ENCODE measurements around the gene CSRP2.

Gene CSRP2

DNA sequence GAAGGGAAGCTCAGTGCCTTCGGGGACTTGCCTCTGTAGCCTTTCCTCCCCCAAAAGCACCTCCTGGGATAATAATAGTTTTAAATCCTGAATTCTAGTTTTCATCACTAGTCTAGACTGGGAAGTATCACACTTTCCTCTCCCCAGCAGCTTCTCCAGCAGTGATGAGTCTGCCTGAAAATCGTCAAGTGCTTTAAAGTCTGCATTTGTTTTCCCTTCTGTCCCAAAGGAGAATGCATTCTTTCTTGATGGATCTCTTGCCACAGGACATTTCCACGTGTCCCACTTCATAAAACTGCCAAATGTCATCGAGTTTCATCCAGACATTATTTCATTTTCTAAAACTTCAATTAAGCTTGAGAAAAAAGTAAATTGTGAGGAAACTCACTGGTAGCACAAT lies 15.0 kb downstream of the CSRP2 start:
- Histone ChIP-seq H3K36me3 (ENCODE audit: control insufficient read depth in 2 of 2, insufficient read depth in 2 of 2, low read length in 2 of 2) (no peaks in the 10 kb centered on the region), H3K27me3 (ENCODE audit: control insufficient read depth in 2 of 2, insufficient read depth in 2 of 2, low read length in 2 of 2) (peaks cover 0 to 3% of the 10 kb centered on the region in 2 donors), H3K4me1 (ENCODE audit: control insufficient read depth in 2 of 2, insufficient read depth in 2 of 2, low read length in 2 of 2) (peaks cover 0 to 2% of the 10 kb centered on the region in 2 donors), H3K4me3 (ENCODE audit: low read length in 2 of 2) (no peak overlapping the region), H3K9ac (ENCODE audit: low read depth in 1 of 2, low read length in 2 of 2) (no peak overlapping the region), H3K27ac (ENCODE audit: low read depth in 2 of 2, low read length in 2 of 2) (peak overlapping the region in 1 of 2 donors; percentile 5), H3K9me3 (ENCODE audit: control insufficient read depth in 2 of 2, low read length in 2 of 2) (no peaks in the 10 kb centered on the region)

DNA sequence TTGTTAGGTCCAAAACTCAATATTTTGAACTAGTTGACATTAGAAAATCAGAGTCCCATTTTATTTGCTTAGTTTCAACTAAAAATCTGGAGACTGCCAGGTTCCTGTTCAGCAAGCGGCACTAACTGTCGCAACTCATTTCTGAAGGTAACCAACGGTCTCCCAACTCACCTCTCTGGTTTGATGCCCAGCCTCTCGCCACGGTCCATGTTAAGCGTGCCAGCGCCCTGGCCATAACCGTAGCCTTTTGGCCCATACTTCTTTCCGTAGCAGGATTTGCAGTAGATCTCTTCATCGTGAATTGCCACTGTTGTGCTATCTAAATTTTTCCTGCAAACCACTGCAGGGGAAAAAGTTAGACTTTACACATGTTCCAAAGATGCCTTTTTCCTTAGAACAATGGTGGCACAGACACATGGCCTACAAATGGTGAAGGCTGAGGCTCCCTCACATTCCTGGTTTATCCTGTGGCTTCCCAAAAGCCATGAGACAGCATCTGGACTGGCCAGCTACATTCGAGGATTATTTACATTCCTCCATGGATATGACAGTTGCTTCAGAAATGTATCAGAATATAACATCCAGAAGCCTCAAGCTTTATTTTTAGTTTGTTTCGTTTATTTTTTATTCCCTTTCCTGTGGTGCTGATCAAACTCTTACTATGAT lies 15.7 kb downstream of the CSRP2 start:
- Histone ChIP-seq H3K27me3 (ENCODE audit: control insufficient read depth in 2 of 2, insufficient read depth in 2 of 2, low read length in 2 of 2) (peaks cover 0 to 3% of the 10 kb centered on the region in 2 donors), H3K9me3 (ENCODE audit: control insufficient read depth in 2 of 2, low read length in 2 of 2) (no peaks in the 10 kb centered on the region), H3K36me3 (ENCODE audit: control insufficient read depth in 2 of 2, insufficient read depth in 2 of 2, low read length in 2 of 2) (no peaks in the 10 kb centered on the region), H3K4me1 (ENCODE audit: control insufficient read depth in 2 of 2, insufficient read depth in 2 of 2, low read length in 2 of 2) (peaks cover 0 to 2% of the 10 kb centered on the region in 2 donors), H3K27ac (ENCODE audit: low read depth in 2 of 2, low read length in 2 of 2) (no peak overlapping the region), H3K9ac (ENCODE audit: low read depth in 1 of 2, low read length in 2 of 2) (no peak overlapping the region), H3K4me3 (ENCODE audit: low read length in 2 of 2) (no peak overlapping the region)

DNA sequence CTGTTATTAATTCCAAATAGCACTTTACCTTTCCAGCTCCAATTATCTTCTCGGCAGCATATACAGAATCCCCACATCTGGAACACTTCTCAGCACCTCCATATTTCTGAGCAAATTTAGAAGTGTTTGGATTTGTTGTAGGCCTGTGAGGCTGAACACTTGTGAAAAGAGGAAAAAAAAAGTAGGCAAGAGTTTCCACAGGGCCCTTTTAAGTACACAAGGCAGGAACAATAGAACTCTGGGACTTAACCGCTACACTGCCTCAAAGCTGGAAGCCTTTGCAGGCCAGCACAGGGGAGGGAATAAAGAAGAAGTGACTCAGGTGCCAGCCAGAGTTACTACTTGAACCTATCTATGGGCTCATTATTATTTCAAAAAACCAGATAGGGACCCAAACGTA lies 18.6 kb downstream of the CSRP2 start:
- Histone ChIP-seq H3K9ac (ENCODE audit: low read depth in 1 of 2, low read length in 2 of 2) (no peak overlapping the region), H3K9me3 (ENCODE audit: control insufficient read depth in 2 of 2, low read length in 2 of 2) (peaks cover 0 to 5% of the 10 kb centered on the region in 2 donors), H3K4me1 (ENCODE audit: control insufficient read depth in 2 of 2, insufficient read depth in 2 of 2, low read length in 2 of 2) (no peaks in the 10 kb centered on the region), H3K27me3 (ENCODE audit: control insufficient read depth in 2 of 2, insufficient read depth in 2 of 2, low read length in 2 of 2) (no peaks in the 10 kb centered on the region), H3K36me3 (ENCODE audit: control insufficient read depth in 2 of 2, insufficient read depth in 2 of 2, low read length in 2 of 2) (peaks cover 0 to 6% of the 10 kb centered on the region in 2 donors), H3K4me3 (ENCODE audit: low read length in 2 of 2) (no peak overlapping the region), H3K27ac (ENCODE audit: low read depth in 2 of 2, low read length in 2 of 2) (no peak overlapping the region)

DNA sequence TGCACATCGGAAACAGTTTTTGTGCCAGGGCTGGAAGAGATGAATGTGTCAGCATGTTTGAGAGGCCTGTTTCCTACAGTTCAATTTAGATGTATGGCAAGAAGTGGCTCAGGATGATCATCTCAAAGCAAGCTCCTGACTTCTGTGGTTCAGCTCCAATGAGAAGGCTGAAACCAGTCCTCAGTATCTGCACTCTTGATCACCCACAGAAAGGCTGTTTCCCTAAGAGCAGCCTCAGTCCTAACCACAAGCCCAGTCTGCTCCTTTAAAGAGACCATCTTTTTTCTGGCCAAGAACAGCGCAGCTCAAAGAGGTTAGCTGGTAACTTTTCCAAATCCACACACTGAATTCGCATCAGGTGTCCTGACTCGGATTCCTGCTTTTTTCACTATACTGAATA lies 19.2 kb downstream of the CSRP2 start:
- H3K4me1 ChIP-seq (ENCODE audit: control insufficient read depth in 2 of 2, insufficient read depth in 2 of 2, low read length in 2 of 2), result no peaks in the 10 kb centered on the region
- no peak overlapping the region for H3K9ac ChIP-seq (ENCODE audit: low read depth in 1 of 2, low read length in 2 of 2)
- no peak overlapping the region for H3K27ac ChIP-seq (ENCODE audit: low read depth in 2 of 2, low read length in 2 of 2)
- H3K9me3 ChIP-seq (ENCODE audit: control insufficient read depth in 2 of 2, low read length in 2 of 2), result peaks cover 0 to 5% of the 10 kb centered on the region in 2 donors
- no peak overlapping the region for H3K4me3 ChIP-seq (ENCODE audit: low read length in 2 of 2)
- H3K36me3 ChIP-seq (ENCODE audit: control insufficient read depth in 2 of 2, insufficient read depth in 2 of 2, low read length in 2 of 2), result peaks cover 0 to 6% of the 10 kb centered on the region in 2 donors
- no peaks in the 10 kb centered on the region for H3K27me3 ChIP-seq (ENCODE audit: control insufficient read depth in 2 of 2, insufficient read depth in 2 of 2, low read length in 2 of 2)

DNA sequence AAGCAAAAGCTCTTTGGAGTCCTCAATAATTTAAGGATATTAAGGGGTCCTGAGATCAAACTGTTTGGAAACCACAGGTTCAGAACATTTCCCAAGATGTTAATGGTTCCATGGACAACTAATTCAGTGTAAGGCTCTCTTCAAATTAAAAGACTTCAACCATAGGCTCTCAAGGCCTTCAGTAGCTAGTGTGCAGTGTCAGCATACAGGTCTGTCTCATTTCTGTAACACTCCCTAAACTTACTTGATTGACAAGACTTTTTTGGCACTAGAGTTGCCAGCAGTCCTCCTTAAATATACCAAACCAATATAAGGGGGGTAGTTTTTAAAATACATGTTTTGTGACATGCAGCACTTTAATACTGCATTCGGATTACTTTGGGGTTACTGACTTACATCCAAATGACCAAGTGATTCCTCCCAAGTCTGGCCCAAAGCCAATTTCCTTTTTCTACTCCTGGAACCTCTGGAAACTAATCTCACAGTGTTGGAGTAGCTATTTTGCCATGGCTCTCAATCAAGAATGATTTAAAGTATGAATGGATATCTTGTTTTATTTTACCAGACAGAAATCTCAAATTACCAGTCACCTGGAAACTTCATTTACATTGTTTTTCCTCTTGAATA lies 22.7 kb downstream of the CSRP2 start:
- no peaks in the 10 kb centered on the region for H3K27me3 ChIP-seq (ENCODE audit: control insufficient read depth in 2 of 2, insufficient read depth in 2 of 2, low read length in 2 of 2)

DNA sequence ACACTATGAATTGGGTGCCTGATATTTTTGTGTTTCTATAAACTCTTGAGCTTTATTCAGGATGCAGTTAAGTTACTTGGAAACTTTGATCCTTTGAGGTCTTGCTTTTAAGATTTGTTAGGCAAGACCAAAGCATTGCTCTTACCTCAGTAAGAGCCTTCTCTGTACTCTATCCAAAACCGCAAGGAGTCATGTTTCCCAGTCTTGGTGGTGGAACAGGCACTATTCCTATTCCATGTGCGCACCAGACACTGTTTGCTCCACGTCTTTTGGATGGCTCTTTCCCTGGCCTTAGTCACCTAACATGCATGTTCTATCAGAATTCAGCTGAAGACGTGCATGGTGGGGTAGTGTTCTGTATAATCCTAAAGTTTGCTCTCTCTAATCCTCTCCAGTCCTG lies 23.5 kb downstream of the CSRP2 start:
- peaks cover 5 to 12% of the 10 kb centered on the region in 2 donors for H3K36me3 ChIP-seq (ENCODE audit: control insufficient read depth in 2 of 2, insufficient read depth in 2 of 2, low read length in 2 of 2)
- no peak overlapping the region for H3K27ac ChIP-seq (ENCODE audit: low read depth in 2 of 2, low read length in 2 of 2)
- peaks cover 0 to 5% of the 10 kb centered on the region in 2 donors for H3K9me3 ChIP-seq (ENCODE audit: control insufficient read depth in 2 of 2, low read length in 2 of 2)
- H3K27me3 ChIP-seq (ENCODE audit: control insufficient read depth in 2 of 2, insufficient read depth in 2 of 2, low read length in 2 of 2), result no peaks in the 10 kb centered on the region
- no peaks in the 10 kb centered on the region for H3K4me1 ChIP-seq (ENCODE audit: control insufficient read depth in 2 of 2, insufficient read depth in 2 of 2, low read length in 2 of 2)
- H3K4me3 ChIP-seq (ENCODE audit: low read length in 2 of 2), result no peak overlapping the region
- H3K9ac ChIP-seq (ENCODE audit: low read depth in 1 of 2, low read length in 2 of 2), result no peak overlapping the region

More for the DNA sequence above, 22.7 kb downstream of the CSRP2 start:
- Histone ChIP-seq H3K4me1 (ENCODE audit: control insufficient read depth in 2 of 2, insufficient read depth in 2 of 2, low read length in 2 of 2) (no peaks in the 10 kb centered on the region), H3K9ac (ENCODE audit: low read depth in 1 of 2, low read length in 2 of 2) (no peak overlapping the region), H3K36me3 (ENCODE audit: control insufficient read depth in 2 of 2, insufficient read depth in 2 of 2, low read length in 2 of 2) (peaks cover under 1 to 9% of the 10 kb centered on the region in 2 donors), H3K4me3 (ENCODE audit: low read length in 2 of 2) (no peak overlapping the region), H3K27ac (ENCODE audit: low read depth in 2 of 2, low read length in 2 of 2) (no peak overlapping the region), H3K9me3 (ENCODE audit: control insufficient read depth in 2 of 2, low read length in 2 of 2) (peaks cover 0 to 5% of the 10 kb centered on the region in 2 donors)

DNA sequence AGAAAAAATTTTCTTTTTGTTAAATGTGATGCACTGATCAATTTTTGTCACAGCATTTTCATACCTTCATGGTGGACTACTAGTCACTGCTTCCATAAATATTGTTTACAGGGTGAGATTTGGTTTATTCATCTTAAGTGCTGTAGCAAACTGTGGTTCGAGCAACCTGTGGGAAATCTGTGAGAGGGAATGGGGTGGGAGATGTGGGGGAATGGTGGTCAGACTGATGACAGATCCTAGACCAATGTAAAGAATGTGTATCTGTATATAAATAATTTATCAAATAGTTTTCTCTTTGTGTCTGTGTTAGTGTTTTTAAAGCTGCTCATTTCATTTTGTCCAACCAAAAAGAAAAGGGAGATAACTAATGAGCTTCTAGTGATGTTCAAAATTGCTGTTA lies 26.7 kb downstream of the CSRP2 start:
- H3K4me3 ChIP-seq (ENCODE audit: low read length in 2 of 2), result no peak overlapping the region
- H3K4me1 ChIP-seq (ENCODE audit: control insufficient read depth in 2 of 2, insufficient read depth in 2 of 2, low read length in 2 of 2), result no peaks in the 10 kb centered on the region
- peaks cover 8 to 16% of the 10 kb centered on the region in 2 donors for H3K36me3 ChIP-seq (ENCODE audit: control insufficient read depth in 2 of 2, insufficient read depth in 2 of 2, low read length in 2 of 2)

DNA sequence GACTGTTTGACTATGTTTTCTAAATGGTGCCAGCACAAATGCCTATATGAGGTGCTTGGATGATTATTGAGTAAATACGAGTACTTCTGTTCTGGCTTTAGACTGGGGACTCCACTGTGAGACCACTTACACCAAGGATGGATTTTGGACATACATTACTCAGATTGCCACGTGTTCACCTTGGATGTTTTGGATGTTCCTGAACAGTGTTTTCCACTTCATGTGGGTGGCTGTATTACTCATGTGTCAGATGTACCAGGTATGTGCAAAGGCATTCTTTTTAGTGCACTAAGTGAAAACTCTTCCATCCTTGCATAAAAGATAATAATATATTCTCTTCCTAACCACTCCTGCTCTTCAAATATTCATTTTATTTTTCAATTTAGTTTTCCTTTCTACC lies 30.7 kb downstream of the CSRP2 start:
- Histone ChIP-seq H3K9me3 (ENCODE audit: control insufficient read depth in 2 of 2, low read length in 2 of 2) (no peaks in the 10 kb centered on the region), H3K27ac (ENCODE audit: low read depth in 2 of 2, low read length in 2 of 2) (no peak overlapping the region), H3K36me3 (ENCODE audit: control insufficient read depth in 2 of 2, insufficient read depth in 2 of 2, low read length in 2 of 2) (peaks cover 10% of the 10 kb centered on the region in 2 donors), H3K9ac (ENCODE audit: low read depth in 1 of 2, low read length in 2 of 2) (no peak overlapping the region), H3K4me3 (ENCODE audit: low read length in 2 of 2) (no peak overlapping the region), H3K4me1 (ENCODE audit: control insufficient read depth in 2 of 2, insufficient read depth in 2 of 2, low read length in 2 of 2) (no peaks in the 10 kb centered on the region), H3K27me3 (ENCODE audit: control insufficient read depth in 2 of 2, insufficient read depth in 2 of 2, low read length in 2 of 2) (no peaks in the 10 kb centered on the region)

More for the DNA sequence above, 26.7 kb downstream of the CSRP2 start:
- peaks cover 0 to 5% of the 10 kb centered on the region in 2 donors for H3K9me3 ChIP-seq (ENCODE audit: control insufficient read depth in 2 of 2, low read length in 2 of 2)
- no peak overlapping the region for H3K27ac ChIP-seq (ENCODE audit: low read depth in 2 of 2, low read length in 2 of 2)
- H3K9ac ChIP-seq (ENCODE audit: low read depth in 1 of 2, low read length in 2 of 2), result no peak overlapping the region
- no peaks in the 10 kb centered on the region for H3K27me3 ChIP-seq (ENCODE audit: control insufficient read depth in 2 of 2, insufficient read depth in 2 of 2, low read length in 2 of 2)

DNA sequence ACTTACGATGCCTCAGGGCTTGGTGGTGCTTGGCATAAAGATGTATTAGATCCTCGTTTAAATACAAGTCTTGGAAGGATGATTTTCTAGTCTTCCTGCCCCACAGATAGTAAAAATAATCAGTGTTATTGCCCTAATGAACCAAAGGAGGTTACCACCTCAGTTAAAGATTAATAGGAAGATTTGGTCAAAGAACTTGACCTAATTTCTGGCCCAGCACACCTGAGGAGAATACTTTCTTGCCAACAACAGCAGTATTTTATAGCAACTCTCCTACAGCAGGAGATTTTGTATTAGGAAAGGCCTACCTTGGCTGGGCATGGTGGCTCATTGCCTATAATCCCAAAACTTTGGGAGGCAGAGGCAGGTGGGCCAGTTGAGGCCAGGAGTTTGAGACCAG lies 31.6 kb downstream of the CSRP2 start:
- Histone ChIP-seq H3K27ac (ENCODE audit: low read depth in 2 of 2, low read length in 2 of 2) (no peak overlapping the region), H3K4me3 (ENCODE audit: low read length in 2 of 2) (no peak overlapping the region), H3K9ac (ENCODE audit: low read depth in 1 of 2, low read length in 2 of 2) (no peak overlapping the region), H3K9me3 (ENCODE audit: control insufficient read depth in 2 of 2, low read length in 2 of 2) (no peaks in the 10 kb centered on the region), H3K36me3 (ENCODE audit: control insufficient read depth in 2 of 2, insufficient read depth in 2 of 2, low read length in 2 of 2) (peaks cover 10 to 14% of the 10 kb centered on the region in 2 donors), H3K4me1 (ENCODE audit: control insufficient read depth in 2 of 2, insufficient read depth in 2 of 2, low read length in 2 of 2) (no peaks in the 10 kb centered on the region), H3K27me3 (ENCODE audit: control insufficient read depth in 2 of 2, insufficient read depth in 2 of 2, low read length in 2 of 2) (no peaks in the 10 kb centered on the region)

DNA sequence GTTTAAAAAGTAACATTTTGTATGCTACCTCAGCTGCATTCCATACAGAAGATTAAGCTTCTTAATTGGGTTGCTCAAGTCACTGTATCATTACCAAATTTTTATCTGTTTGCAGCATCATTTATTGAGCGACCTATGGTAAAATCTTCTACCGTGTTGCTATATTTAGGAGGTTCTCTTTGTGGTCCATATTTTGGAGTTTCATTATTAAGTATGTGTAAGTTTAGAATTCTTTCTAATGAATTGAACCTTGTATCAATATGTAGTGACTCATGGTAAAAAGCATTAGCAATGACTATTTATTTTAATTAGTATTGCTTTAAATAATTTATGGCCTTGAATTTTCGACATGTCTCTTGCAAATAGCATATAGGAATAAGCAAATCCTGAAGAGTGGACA lies 42.2 kb downstream of the CSRP2 start:
- Histone ChIP-seq H3K9me3 (ENCODE audit: control insufficient read depth in 2 of 2, low read length in 2 of 2) (peaks cover 0 to 7% of the 10 kb centered on the region in 2 donors), H3K4me1 (ENCODE audit: control insufficient read depth in 2 of 2, insufficient read depth in 2 of 2, low read length in 2 of 2) (no peaks in the 10 kb centered on the region), H3K4me3 (ENCODE audit: low read length in 2 of 2) (no peak overlapping the region), H3K9ac (ENCODE audit: low read depth in 1 of 2, low read length in 2 of 2) (no peak overlapping the region), H3K27me3 (ENCODE audit: control insufficient read depth in 2 of 2, insufficient read depth in 2 of 2, low read length in 2 of 2) (no peaks in the 10 kb centered on the region), H3K27ac (ENCODE audit: low read depth in 2 of 2, low read length in 2 of 2) (no peak overlapping the region), H3K36me3 (ENCODE audit: control insufficient read depth in 2 of 2, insufficient read depth in 2 of 2, low read length in 2 of 2) (peaks cover 4 to 7% of the 10 kb centered on the region in 2 donors)

All from mucosa of rectum (tissue), 2 donors.